H1 (cell line): ENCODE results near the gene KLHL17. TPM values are rescaled to one million over a fixed set of nuclear protein-coding genes. Genes with fewer than 3 reads are reported as not detected.
A peak's percentile ranks its signal among the peaks of the same experiment; 100 is the strongest.

ENCODE experiments used
- CTCF ChIA-PET: fragments of 300-600 bp; sonication (Branson Sonifier 250); formaldehyde crosslinking; loops from one replicate; lab custom pipeline; 2021; ENCODE audit not compliant: partially characterized antibody; lab: Charles Lee
- POLR2A ChIA-PET: fragments of 300-600 bp; sonication (Branson Sonifier 250); formaldehyde crosslinking; loops from one replicate; lab custom pipeline; 2021; ENCODE audit warnings: inconsistent platforms; ENCODE audit not compliant: partially characterized antibody; lab: Charles Lee
- DNase-seq, 2 experiments: peaks; one replicate each; pipeline versions ENCODE4 v3.0.0 to v3.0.0-alpha.2; 2010 to 2022; ENCODE audit warnings: low spot score in 2 of 2, low read depth in 1 of 2, mixed read lengths in 1 of 2
- FAIRE-seq: peaks from 2 replicates; lab custom pipeline; 2011; peaks lifted over from hg19 to GRCh38; lab: Jason Lieb, UNC
- H2AFZ ChIP-seq: 2 replicates; pipeline ENCODE4 v1.8.1; 2012; ENCODE audit warnings: low read length, inconsistent platforms
- H2AK5ac ChIP-seq: 2 replicates; pipeline ENCODE4 v1.6.1; 2013; ENCODE audit warnings: low read depth, low read length
- H2BK120ac ChIP-seq: replicated peaks from 2 replicates; pipeline ENCODE3; 2013; ENCODE audit warnings: low read depth, low read length, inconsistent platforms
- H2BK12ac ChIP-seq: 2 replicates; pipeline ENCODE4 v1.6.1; 2013; ENCODE audit warnings: low read depth, low read length
- H2BK15ac ChIP-seq: 2 replicates; pipeline ENCODE4 v1.6.1; 2013; ENCODE audit warnings: low read length
- H2BK20ac ChIP-seq: 2 replicates; pipeline ENCODE4 v1.6.1; 2013; ENCODE audit warnings: low read length
- H2BK5ac ChIP-seq: 2 replicates; pipeline ENCODE4 v1.6.1; 2013; ENCODE audit warnings: low read depth, low read length
- H3K14ac ChIP-seq: 2 replicates; pipeline ENCODE4 v1.6.1; 2013; ENCODE audit warnings: inconsistent platforms; ENCODE audit not compliant: insufficient read length
- H3K18ac ChIP-seq: 2 replicates; pipeline ENCODE4 v1.6.1; 2013; ENCODE audit warnings: low read length; ENCODE audit errors: extremely low read depth
- H3K23ac ChIP-seq: 2 replicates; pipeline ENCODE4 v1.6.1; 2013; ENCODE audit warnings: inconsistent platforms; ENCODE audit not compliant: insufficient read length
- H3K23me2 ChIP-seq: 2 replicates; pipeline ENCODE4 v1.6.1; 2013; ENCODE audit warnings: low read depth, low read length
- H3K27ac ChIP-seq: 2 replicates; pipeline ENCODE4 v1.6.1; 2011; ENCODE audit warnings: low read depth, low read length, inconsistent platforms
- H3K27me3 ChIP-seq, 4 experiments: replicated peaks in 1 of 4; 1 replicate in 1 of 4; 2 replicates in 3 of 4; pipeline versions ENCODE4 v1.6.1 to v1.8.1; 2011 to 2013; ENCODE audit warnings: low read length in 3 of 4, mild to moderate bottlenecking in 3 of 4, inconsistent platforms in 2 of 4, mixed read lengths in 2 of 4, moderate library complexity in 1 of 4; ENCODE audit not compliant: control insufficient read depth in 3 of 4, insufficient read depth in 3 of 4; ENCODE audit errors: extremely low read depth in 1 of 4
- H3K36me3 ChIP-seq, 4 experiments: 2 replicates each; pipeline versions ENCODE4 v1.6.1 to v1.8.1; 2011 to 2013; ENCODE audit warnings: mild to moderate bottlenecking in 4 of 4, low read length in 3 of 4, moderate library complexity in 2 of 4, control low read depth in 1 of 4, inconsistent platforms in 1 of 4; ENCODE audit not compliant: insufficient read depth in 4 of 4, control insufficient read depth in 2 of 4
- H3K4ac ChIP-seq: replicated peaks from 2 replicates; pipeline ENCODE3; 2013; ENCODE audit warnings: low read length, low read depth, mixed read lengths, inconsistent platforms; ENCODE audit not compliant: insufficient read length
- H3K4me1 ChIP-seq, 4 experiments: replicated peaks in 1 of 4; 1 replicate in 1 of 4; 2 replicates in 3 of 4; pipeline versions ENCODE4 v1.6.1 to v1.8.1; 2011 to 2013; ENCODE audit warnings: low read length in 3 of 4, inconsistent platforms in 2 of 4, mixed read lengths in 1 of 4; ENCODE audit not compliant: insufficient read depth in 4 of 4, control insufficient read depth in 3 of 4
- H3K4me2 ChIP-seq, 2 experiments: 2 replicates each; pipeline versions ENCODE4 v1.6.1 to v1.8.1; 2011 to 2013; ENCODE audit warnings: low read depth in 2 of 2, low read length in 2 of 2, control low read depth in 1 of 2, inconsistent platforms in 1 of 2, mild to moderate bottlenecking in 1 of 2; ENCODE audit not compliant: insufficient read depth in 1 of 2
- H3K4me3 ChIP-seq, 4 experiments: fragments of 200-600, 300-600 bp in 1 of 4; sonication (generic), shearing (Covaris generic), sonication (Bioruptor Twin) in 1 of 4; 2 replicates each; pipeline versions ENCODE4 v1.5.1 to v1.8.1; 2011 to 2016; ENCODE audit warnings: low read length in 4 of 4, low read depth in 3 of 4, control low read depth in 2 of 4, inconsistent platforms in 2 of 4, mild to moderate bottlenecking in 2 of 4, mixed read lengths in 1 of 4, moderate library complexity in 1 of 4; ENCODE audit not compliant: insufficient read depth in 2 of 4; ENCODE audit errors: extremely low read depth in 1 of 4
- H3K56ac ChIP-seq: replicated peaks from 2 replicates; pipeline ENCODE3; 2013; ENCODE audit warnings: low read depth, mild to moderate bottlenecking, mixed read lengths, low read length, inconsistent platforms; ENCODE audit not compliant: insufficient read length
- H3K79me1 ChIP-seq: 2 replicates; pipeline ENCODE4 v1.6.1; 2013; ENCODE audit warnings: low read depth, low read length, control low read depth
- H3K79me2 ChIP-seq, 2 experiments: 2 replicates each; pipeline versions ENCODE4 v1.6.1 to v1.8.1; 2012 to 2013; ENCODE audit warnings: low read length in 2 of 2, mild to moderate bottlenecking in 2 of 2, inconsistent platforms in 1 of 2; ENCODE audit not compliant: insufficient read depth in 2 of 2, control insufficient read depth in 1 of 2
- H3K9ac ChIP-seq, 4 experiments: replicated peaks in 1 of 4; 1 replicate in 1 of 4; 2 replicates in 3 of 4; pipeline versions ENCODE4 v1.6.1 to v1.8.1; 2011 to 2013; ENCODE audit warnings: low read depth in 3 of 4, low read length in 3 of 4, control low read depth in 2 of 4, mild to moderate bottlenecking in 2 of 4, moderate library complexity in 2 of 4, inconsistent platforms in 1 of 4; ENCODE audit errors: extremely low read depth in 1 of 4
- H3K9me3 ChIP-seq, 2 experiments: 2 replicates each; pipeline versions ENCODE4 v1.6.1 to v1.8.1; 2012 to 2013; ENCODE audit warnings: mild to moderate bottlenecking in 2 of 2, moderate library complexity in 2 of 2, control low read depth in 1 of 2, inconsistent platforms in 1 of 2, low read depth in 1 of 2, low read length in 1 of 2, mixed read lengths in 1 of 2; ENCODE audit not compliant: insufficient read depth in 2 of 2
- H4K20me1 ChIP-seq, 2 experiments: replicated peaks in 1 of 2; 2 replicates each; pipeline versions ENCODE3 to v1.8.1; 2011 to 2013; ENCODE audit warnings: inconsistent platforms in 2 of 2, low read length in 2 of 2, mild to moderate bottlenecking in 1 of 2; ENCODE audit not compliant: insufficient read depth in 2 of 2, control insufficient read depth in 1 of 2
- H4K5ac ChIP-seq: 2 replicates; pipeline ENCODE4 v1.6.1; 2013; ENCODE audit warnings: low read length, low read depth, mixed read lengths, inconsistent platforms; ENCODE audit not compliant: insufficient read length
- H4K8ac ChIP-seq: 2 replicates; pipeline ENCODE4 v1.8.0; 2013; ENCODE audit warnings: mild to moderate bottlenecking, moderate library complexity, low read length, inconsistent platforms; ENCODE audit not compliant: insufficient read depth; ENCODE audit errors: extremely low read depth
- H4K91ac ChIP-seq: replicated peaks from 2 replicates; pipeline ENCODE3; 2013; ENCODE audit warnings: low read length, mixed read lengths, inconsistent platforms; ENCODE audit not compliant: insufficient read length
- CREB1 ChIP-seq: IDR thresholded peaks from 2 replicates; pipeline ENCODE4 v1.6.1; 2012; ENCODE audit warnings: inconsistent platforms
- EGR1 ChIP-seq: IDR thresholded peaks from 2 replicates; pipeline ENCODE4 v1.6.1; 2011; ENCODE audit warnings: low read depth, low read length, borderline replicate concordance
- EZH2 ChIP-seq: fragments of 200-600 bp; sonication (generic); IDR thresholded peaks from 2 replicates; pipeline ENCODE4 v1.7.1; 2012; ENCODE audit warnings: low read depth, mild to moderate bottlenecking, moderate library complexity, low read length, inconsistent platforms; ENCODE audit not compliant: severe bottlenecking
- KDM1A ChIP-seq: fragments of 200-600, 300-600 bp; sonication (generic); IDR thresholded peaks from 2 replicates; pipeline ENCODE4 v1.7.1; 2016; ENCODE audit warnings: mild to moderate bottlenecking, low read length, borderline replicate concordance
- WGBS, 2 experiments: shearing (Covaris generic) in 1 of 2; methylation state at CpG; one replicate each; pipeline versions ENCODE4 v1.1.6 to v1.1.7; 2013 to 2015; ENCODE audit warnings: low lambda C conversion rate in 2 of 2, mixed read lengths in 2 of 2, inconsistent platforms in 1 of 2, low coverage in 1 of 2, missing lambda C conversion rate in 1 of 2; ENCODE audit not compliant: insufficient replicate concordance in 2 of 2, insufficient coverage in 1 of 2, insufficient read length in 1 of 2; ENCODE audit errors: extremely low coverage in 1 of 2, missing lambda C conversion rate in 1 of 2; 5-methylcytosine and 5-hydroxymethylcytosine counted together
- polyA plus RNA-seq, 7 experiments: library from polyadenylated mRNA; depleted of rRNA in 3 of 7; stranded (reverse) in 5 of 7; unstranded in 2 of 7; fragments of >200 nt in 5 of 7; fragments of 200-250 nt in 2 of 7; gene quantifications; 1 replicate in 5 of 7; 2 replicates in 1 of 7; 4 replicates in 1 of 7; pipeline versions ENCODE4 v1.2.1 to v1.2.3, GENCODE V29; 2011 to 2013; ENCODE audit warnings: missing spikeins in 2 of 7, mixed read lengths in 2 of 7
- total RNA-seq: library from RNA; stranded (reverse); fragmentation: NEBNext Ultra II Directional; extraction: Animal tissue kit (Norgen Biotek cat#: 25700); gene quantifications from 2 replicates; pipeline ENCODE4 v1.2.1, GENCODE V29; 2021

Gene KLHL17
- total and polyA plus RNA-seq, 2 of the 8 experiments (the other 6 are each of a cell fraction or from before 2014, with no cell fraction given), result 32.6 to 36.1 TPM

- DNase-seq, result no peak
- H3K14ac ChIP-seq, result no peak overlapping the region
- H3K18ac ChIP-seq, result no peak overlapping the region
- no peak overlapping the region for H4K91ac ChIP-seq
- WGBS, 2 experiments, result 18% methylated on average over 19 of the region's 27 CpGs; no CpG with 5 or more reads in 1 of the 2 experiments
- no peak overlapping the region for H3K27ac ChIP-seq
- H3K79me1 ChIP-seq, result no peaks in the 10 kb centered on the region
- H3K4me1 ChIP-seq, result peaks cover 3 to 38% (median 23%) of the 10 kb centered on the region in 4 experiments
- no peak overlapping the region for H3K9ac ChIP-seq
- no peak overlapping the region for H2BK15ac ChIP-seq
- ChIA-PET CTCF (interaction anchor here (0.5 to 5.3 kb wide), 13 partner anchors 8 to 374 kb away, joined by 3 to 45 read pairs (median 4); no protein-coding TSS in a partner anchor), POLR2A (interaction anchor here (0.6 to 9.5 kb wide), 14 partner anchors 13 to 614 kb away, joined by 3 to 65 read pairs (median 6); partner anchors contain the start of genes NOC2L, PLEKHN1 and SAMD11)
- no peak overlapping the region for H4K5ac ChIP-seq
- H3K27me3 ChIP-seq, result peaks cover 50 to 58% (median 55%) of the 10 kb centered on the region in 4 experiments
- no peaks in the 10 kb centered on the region for H3K79me2 ChIP-seq
- H2AFZ ChIP-seq, result no peak overlapping the region
- no peak overlapping the region for H2BK120ac ChIP-seq
- TF ChIP-seq EZH2 (peak; percentile 36), EGR1 (no peak), KDM1A (no peak), CREB1 (peak; percentile 45; the same call in 1 of the 2 replicates)
- H3K4ac ChIP-seq, result no peak overlapping the region
- H3K36me3 ChIP-seq, result peaks cover 1 to 21% (median 9%) of the 10 kb centered on the region in 4 experiments; a peak in 7 of 8 replicates
- no peak overlapping the region for H2BK20ac ChIP-seq
- no peak overlapping the region for H3K56ac ChIP-seq
- peak overlapping the region; percentile 71 to 83 for H3K4me2 ChIP-seq
- peak overlapping the region; percentile 79; the same call in 1 of the 2 replicates for H4K8ac ChIP-seq
- no peak overlapping the region for H2BK5ac ChIP-seq
- H3K23me2 ChIP-seq, result peaks cover 7% of the 10 kb centered on the region; the same call in 1 of the 2 replicates
- no peak for FAIRE-seq
- peaks cover 15 to 37% of the 10 kb centered on the region in 2 experiments for H4K20me1 ChIP-seq
- H3K23ac ChIP-seq, result no peak overlapping the region
- no peak overlapping the region for H2AK5ac ChIP-seq
- peak overlapping the region; percentile 12 to 59 (median 20); a peak in 6 of 8 replicates for H3K4me3 ChIP-seq
- H3K9me3 ChIP-seq, result no peaks in the 10 kb centered on the region
- H2BK12ac ChIP-seq, result no peak overlapping the region
Observed at GRCh38 chr1:942864-943533, 17.4 kb upstream of the KLHL17 start.
